ENCODE measurements around the gene GPHN.

DNA sequence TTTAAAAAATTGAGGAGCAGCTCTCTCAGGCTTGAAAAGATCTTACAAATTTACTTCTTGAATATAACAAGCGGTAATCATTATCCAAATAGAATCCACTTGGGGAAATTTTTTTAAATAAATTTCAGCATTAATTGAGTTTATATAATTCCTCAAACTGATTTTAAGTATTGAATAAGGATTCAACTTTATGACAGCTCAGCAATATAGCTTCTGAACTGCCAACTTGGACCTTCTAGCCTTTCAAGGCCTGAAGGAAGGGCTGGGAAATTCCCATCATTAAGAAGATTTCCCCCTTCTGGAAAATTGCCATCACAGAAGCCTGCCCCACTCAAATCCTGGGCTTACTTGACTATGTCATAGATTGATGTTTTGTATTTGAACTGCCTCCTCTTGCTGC lies 623.7 kb downstream of the GPHN start:
- TF ChIP-seq POLR2A (IDR thresholded peaks at IDR 0.05; ENCODE audit: low read depth, low read length), result no peak
- TF ChIP-seq POLR2AphosphoS5 (IDR thresholded peaks at IDR 0.05; ENCODE audit: low read depth, low read length), result no peak
- TF ChIP-seq TAF1 (IDR thresholded peaks at IDR 0.05; ENCODE audit: borderline replicate concordance, low read depth, low read length), result no peak
